ENCODE measurements around the gene TMEM183A.

TMEM183A gene

GRCh38 chr1:203031467-203031866 is 24.3 kb downstream of the TMEM183A start:
- no peak for DNase-seq

- DNase-seq: no peak
Measured at GRCh38 chr1:203033287-203033686, 26.1 kb downstream of the TMEM183A start.

GRCh38 chr1:203033917-203034316 is 26.7 kb downstream of the TMEM183A start:
- no peak for DNase-seq

- no peak for DNase-seq
Measured at GRCh38 chr1:203034422-203035110, 27.4 kb downstream of the TMEM183A start.

GRCh38 chr1:203035111-203036000 is 28.2 kb downstream of the TMEM183A start:
- no peak for DNase-seq

GRCh38 chr1:203036135-203036534 is 29.0 kb downstream of the TMEM183A start:
- peak; percentile 37 for DNase-seq

- DNase-seq: no peak
Measured at GRCh38 chr1:203036537-203036936, 29.4 kb downstream of the TMEM183A start.

GRCh38 chr1:203037509-203038190 is 30.5 kb downstream of the TMEM183A start:
- no peak for DNase-seq

- DNase-seq: peak; percentile 87
Measured at GRCh38 chr1:203038217-203038741, 31.1 kb downstream of the TMEM183A start.

GRCh38 chr1:203038891-203039608 is 31.9 kb downstream of the TMEM183A start:
- peak; percentile 70 for DNase-seq

GRCh38 chr1:203039609-203040512 is 32.7 kb downstream of the TMEM183A start:
- DNase-seq: no peak

- DNase-seq: no peak
Measured at GRCh38 chr1:203040513-203041275, 33.5 kb downstream of the TMEM183A start.

GRCh38 chr1:203041351-203041932 is 34.3 kb downstream of the TMEM183A start:
- no peak for DNase-seq

- DNase-seq: no peak
Measured at GRCh38 chr1:203043830-203044545, 36.8 kb downstream of the TMEM183A start.

- no peak for DNase-seq
Measured at GRCh38 chr1:203044546-203045250, 37.5 kb downstream of the TMEM183A start.

GRCh38 chr1:203045336-203045735 is 38.2 kb downstream of the TMEM183A start:
- no peak for DNase-seq

GRCh38 chr1:203045821-203046594 is 38.8 kb downstream of the TMEM183A start:
- DNase-seq: no peak
